GM23338 (cell line): Measurements from ENCODE around the gene ARCN1. TPM values are rescaled to one million over a fixed set of nuclear protein-coding genes. Genes with fewer than 3 reads are reported as not detected.

Experiments
- ATAC-seq: fragments of 200-7000 bp; cut with Tn5 transposase; 3 replicates; pipeline ENCODE4 v1.9.1; 2020
- DNase-seq: peaks from one replicate; pipeline ENCODE4 v3.0.0-alpha.2; 2015; ENCODE audit warnings: low spot score
- H2AFZ ChIP-seq: fragments of 200-600 bp; sonication (generic); 2 replicates; pipeline ENCODE4 v1.8.0; 2016; ENCODE audit warnings: antibody characterized with exemption, mild to moderate bottlenecking, moderate library complexity
- H3F3A ChIP-seq: fragments of 200-600 bp; sonication (generic); replicated peaks from 2 replicates; pipeline ENCODE4 v1.8.0; 2017; ENCODE audit warnings: antibody characterized with exemption, mixed run types, low read depth
- H3K27ac ChIP-seq: fragments of 200-600 bp; sonication (generic); 2 replicates; pipeline ENCODE4 v1.6.1; 2016; ENCODE audit warnings: low read depth
- H3K27me3 ChIP-seq: fragments of 200-600 bp; sonication (generic); 2 replicates; pipeline ENCODE4 v1.8.0; 2016; ENCODE audit warnings: mild to moderate bottlenecking, mixed run types, moderate library complexity; ENCODE audit not compliant: insufficient read depth
- H3K36me3 ChIP-seq: fragments of 200-600 bp; sonication (generic); 2 replicates; pipeline ENCODE4 v1.8.0; 2016; ENCODE audit warnings: mild to moderate bottlenecking; ENCODE audit not compliant: insufficient read depth
- H3K4me1 ChIP-seq: fragments of 200-600 bp; sonication (generic); 2 replicates; pipeline ENCODE4 v1.8.0; 2016; ENCODE audit warnings: mild to moderate bottlenecking, moderate library complexity; ENCODE audit not compliant: insufficient read depth
- H3K4me2 ChIP-seq: fragments of 200-600 bp; sonication (generic); 2 replicates; pipeline ENCODE4 v1.7.1; 2017; ENCODE audit warnings: mixed run types
- H3K4me3 ChIP-seq: fragments of 200-600 bp; sonication (generic); 2 replicates; pipeline ENCODE4 v1.6.1; 2016; ENCODE audit warnings: mixed run types
- H3K79me2 ChIP-seq: fragments of 200-600 bp; sonication (generic); replicated peaks from 2 replicates; pipeline ENCODE4 v1.8.0; 2017; ENCODE audit warnings: mild to moderate bottlenecking; ENCODE audit not compliant: insufficient read depth
- H3K9me2 ChIP-seq: fragments of 200-600 bp; sonication (generic); 2 replicates; pipeline ENCODE4 v1.8.0; 2017; ENCODE audit not compliant: insufficient read depth
- H4K20me1 ChIP-seq: fragments of 200-600 bp; sonication (generic); replicated peaks from 2 replicates; pipeline ENCODE4 v1.8.0; 2017; ENCODE audit warnings: mild to moderate bottlenecking; ENCODE audit not compliant: insufficient read depth
- H3K27ac Mint-ChIP-seq: 2 replicates; pipeline ENCODE4 v1.8.0; 2020; ENCODE audit warnings: inconsistent platforms, mild to moderate bottlenecking, moderate library complexity, mixed read lengths
- H3K27me3 Mint-ChIP-seq: 3 replicates; pipeline ENCODE4 v1.8.0; 2022; ENCODE audit warnings: low read depth, mild to moderate bottlenecking, moderate library complexity, mixed read lengths, inconsistent platforms; ENCODE audit not compliant: insufficient read depth, poor library complexity
- H3K36me3 Mint-ChIP-seq: 3 replicates; pipeline ENCODE4 v1.8.0; 2021; ENCODE audit warnings: low read depth, mild to moderate bottlenecking, inconsistent platforms, moderate library complexity, mixed read lengths
- H3K4me1 Mint-ChIP-seq: 3 replicates; pipeline ENCODE4 v1.8.0; 2020; ENCODE audit warnings: mild to moderate bottlenecking, inconsistent platforms, mixed read lengths
- H3K4me3 Mint-ChIP-seq: 3 replicates; pipeline ENCODE4 v1.8.0; 2021; ENCODE audit warnings: moderate library complexity, mild to moderate bottlenecking, inconsistent platforms, mixed read lengths
- H3K9me3 Mint-ChIP-seq: 3 replicates; pipeline ENCODE4 v1.8.0; 2020; ENCODE audit warnings: moderate library complexity, mild to moderate bottlenecking, inconsistent platforms, mixed read lengths
- CREB1 ChIP-seq: fragments of 250-450 bp; sonication (Bioruptor Pico); IDR thresholded peaks from 2 replicates; pipeline ENCODE4 v1.5.0; 2020; ENCODE audit warnings: low read depth, mild to moderate bottlenecking, moderate library complexity
- CTCF ChIP-seq, 2 experiments: fragments of 200-600 bp in 1 of 2; sonication (generic) in 1 of 2; conservative IDR thresholded peaks; 2 replicates each; pipeline versions ENCODE4 v1.5.1 to v1.6.1; 2016 to 2017; ENCODE audit warnings: antibody characterized with exemption in 2 of 2, low read depth in 2 of 2, mild to moderate bottlenecking in 2 of 2, moderate library complexity in 1 of 2
- ETS1 ChIP-seq: IDR thresholded peaks from 2 replicates; pipeline ENCODE4 v1.6.1; 2016; ENCODE audit warnings: antibody characterized with exemption
- EZH2 ChIP-seq: fragments of 200-600 bp; sonication (generic); IDR thresholded peaks from one replicate; pipeline ENCODE4 v1.8.0; 2017; ENCODE audit warnings: antibody characterized with exemption, mild to moderate bottlenecking, low read depth; ENCODE audit not compliant: unreplicated experiment
- EZH2phosphoT487 ChIP-seq: fragments of 200-600 bp; sonication (generic); IDR thresholded peaks from one replicate; pipeline ENCODE4 v1.8.1; 2018; ENCODE audit warnings: antibody characterized with exemption; ENCODE audit not compliant: unreplicated experiment
- JUNB ChIP-seq: IDR thresholded peaks from one replicate; pipeline ENCODE4 v1.6.1; 2016; ENCODE audit warnings: antibody characterized with exemption; ENCODE audit not compliant: unreplicated experiment
- NANOG ChIP-seq: IDR thresholded peaks from 2 replicates; pipeline ENCODE4 v1.6.1; 2016; ENCODE audit warnings: antibody characterized with exemption, borderline replicate concordance
- POLR2AphosphoS5 ChIP-seq: IDR thresholded peaks from 2 replicates; pipeline ENCODE4 v1.6.1; 2016; ENCODE audit warnings: antibody characterized with exemption, low read depth
- REST ChIP-seq: IDR thresholded peaks from one replicate; pipeline ENCODE4 v1.6.1; 2018; ENCODE audit warnings: antibody characterized with exemption; ENCODE audit not compliant: unreplicated experiment
- STAT1 ChIP-seq: IDR thresholded peaks from one replicate; pipeline ENCODE4 v1.6.1; 2016; ENCODE audit warnings: antibody characterized with exemption; ENCODE audit not compliant: unreplicated experiment
- ZNF331 ChIP-seq: fragments of 250-450 bp; sonication (Bioruptor Pico); IDR thresholded peaks from 2 replicates; pipeline ENCODE4 v1.5.0; 2020; ENCODE audit warnings: low read depth, mild to moderate bottlenecking, moderate library complexity
- polyA plus RNA-seq: library from polyadenylated mRNA; unstranded; fragments of >200 nt; fragmentation: Nextera tagmentation; extraction: Ambion mirVana; gene quantifications from 2 replicates; pipeline ENCODE4 v1.2.1, GENCODE V29; 2016
- total RNA-seq: library from RNA; depleted of rRNA; stranded (reverse); fragments of >200 nt; shearing (Covaris generic); gene quantifications from 2 replicates; pipeline ENCODE4 v1.2.3, GENCODE V29; 2014

The ARCN1 gene
- total and polyA plus RNA-seq, 2 experiments from 2014 or later = 79.9 to 106 TPM

GRCh38 chr11:118618115-118618990 lies 46.1 kb downstream of the ARCN1 start:
- Histone ChIP-seq H3K4me2 (no peak overlapping the region), H3K27me3 (no peaks in the 10 kb centered on the region), H3K36me3 (no peaks in the 10 kb centered on the region), H3K4me1 (peaks cover 65% of the 10 kb centered on the region), H3K4me3 (no peak overlapping the region), H3K27ac (no peak overlapping the region), H2AFZ (peak overlapping the region; percentile 74; the same call in 1 of the 2 replicates), H3K79me2 (peaks cover 19% of the 10 kb centered on the region), H4K20me1 (peaks cover 4% of the 10 kb centered on the region; the same call in 1 of the 2 replicates), H3F3A (peaks cover 15% of the 10 kb centered on the region), H3K9me2 (no peaks in the 10 kb centered on the region)
- Mint-ChIP-seq H3K9me3 (no peaks in the 10 kb centered on the region; the same call in 2 of the 3 replicates), H3K27me3 (peaks cover 17% of the 10 kb centered on the region), H3K27ac (no peak overlapping the region), H3K4me1 (peaks cover 77% of the 10 kb centered on the region), H3K36me3 (no peaks in the 10 kb centered on the region; the same call in 2 of the 3 replicates), H3K4me3 (no peak overlapping the region; the same call in 2 of the 3 replicates)
- DNase-seq (no peak), ATAC-seq (no peak)
- TF ChIP-seq ETS1 (no peak), REST (no peak), JUNB (no peak), STAT1 (no peak), EZH2 (no peak), ZNF331 (no peak)

- H3F3A ChIP-seq = peaks cover 15% of the 10 kb centered on the region
- H3K4me2 ChIP-seq = no peak overlapping the region
- no peaks in the 10 kb centered on the region for H3K9me2 ChIP-seq
- Mint-ChIP-seq H3K36me3 (peaks cover 4% of the 10 kb centered on the region; the same call in 2 of the 3 replicates), H3K27ac (no peak overlapping the region), H3K27me3 (peaks cover 16% of the 10 kb centered on the region), H3K4me1 (peaks cover 79% of the 10 kb centered on the region), H3K4me3 (no peak overlapping the region; the same call in 2 of the 3 replicates), H3K9me3 (no peaks in the 10 kb centered on the region; the same call in 2 of the 3 replicates)
- H3K79me2 ChIP-seq = peaks cover 24% of the 10 kb centered on the region
- H3K27me3 ChIP-seq = no peaks in the 10 kb centered on the region
- H4K20me1 ChIP-seq = peaks cover 4% of the 10 kb centered on the region; the same call in 1 of the 2 replicates
- no peak overlapping the region for H2AFZ ChIP-seq
- H3K4me3 ChIP-seq = no peak overlapping the region
- ATAC-seq = no peak
- H3K36me3 ChIP-seq = no peaks in the 10 kb centered on the region
- H3K4me1 ChIP-seq = peaks cover 60% of the 10 kb centered on the region
- no peak overlapping the region for H3K27ac ChIP-seq
- DNase-seq = no peak
- no peak for TF ChIP-seq POLR2AphosphoS5
- no peak for TF ChIP-seq REST
- TF ChIP-seq EZH2 = no peak
- TF ChIP-seq NANOG = no peak
- no peak for TF ChIP-seq CREB1 (CRISPR knock-in tag)
- no peak for TF ChIP-seq STAT1
- no peak for TF ChIP-seq CTCF (conservative IDR thresholded peaks at IDR 0.05; ENCODE audit: low read depth in 2 of 2)
- no peak for TF ChIP-seq EZH2phosphoT487
- no peak for TF ChIP-seq JUNB
- TF ChIP-seq ETS1 = no peak
Observed at GRCh38 chr11:118618991-118619375, 46.8 kb downstream of the ARCN1 start.
